Naive thymus-derived CD4-positive, alpha-beta T cell (primary cell): ENCODE data around the gene ERP27. TPM values are rescaled to one million over a fixed set of nuclear protein-coding genes. Genes with fewer than 3 reads are reported as not detected.

ENCODE experiments used
- ATAC-seq: fragments of 150-1000 bp; cut with Tn5 transposase; 2 replicates; pipeline ENCODE4 v1.10.0; 2021; ENCODE audit warnings: mild to moderate bottlenecking, moderate library complexity
- CTCF ChIA-PET: fragments of 350-600 bp; sonication (Branson Sonifier 250); formaldehyde crosslinking; loops from one replicate; lab custom pipeline; 2021; ENCODE audit warnings: antibody characterized with exemption; lab: Charles Lee
- POLR2A ChIA-PET: fragments of 350-600 bp; sonication (Branson Sonifier 250); formaldehyde crosslinking; loops from one replicate; lab custom pipeline; 2021; ENCODE audit warnings: antibody characterized with exemption, inconsistent platforms; lab: Charles Lee
- DNase-seq, 9 donors: peaks; one replicate each; pipeline versions ENCODE4 v3.0.0 to v3.0.0-alpha.2; 2020 to 2022; ENCODE audit warnings: mixed read lengths in 1 of 9
- H3K27ac ChIP-seq: one replicate; pipeline ENCODE4 v1.7.0; 2013; ENCODE audit warnings: mild to moderate bottlenecking, low read depth, low read length, moderate library complexity
- H3K27me3 ChIP-seq, 2 donors: one replicate each; pipeline ENCODE4 v1.7.0; 2013; ENCODE audit warnings: low read length in 2 of 2, mild to moderate bottlenecking in 2 of 2, moderate library complexity in 2 of 2; ENCODE audit not compliant: control insufficient read depth in 2 of 2, insufficient read depth in 2 of 2
- H3K36me3 ChIP-seq, 3 experiments: 1 replicate in 2 of 3; 2 replicates in 1 of 3; pipeline ENCODE4 v1.7.0; 2013; ENCODE audit warnings: low read length in 3 of 3, mild to moderate bottlenecking in 3 of 3, moderate library complexity in 1 of 3; ENCODE audit not compliant: insufficient read depth in 3 of 3, control insufficient read depth in 2 of 3
- H3K4me1 ChIP-seq, 2 donors: one replicate each; pipeline ENCODE4 v1.7.0; 2013; ENCODE audit warnings: low read length in 2 of 2, mild to moderate bottlenecking in 2 of 2, moderate library complexity in 1 of 2; ENCODE audit not compliant: control insufficient read depth in 2 of 2, insufficient read depth in 2 of 2
- H3K4me3 ChIP-seq: 2 replicates; pipeline ENCODE4 v1.7.0; 2013; ENCODE audit warnings: mild to moderate bottlenecking, low read length
- H3K9me3 ChIP-seq, 3 experiments: 1 replicate in 2 of 3; 2 replicates in 1 of 3; pipeline ENCODE4 v1.7.0; 2013; ENCODE audit warnings: low read length in 3 of 3; ENCODE audit not compliant: control insufficient read depth in 2 of 3
- H3K27ac Mint-ChIP-seq, 9 donors: one replicate each; pipeline ENCODE4 v1.8.0; 2020 to 2022; ENCODE audit warnings: mixed read lengths in 9 of 9, mild to moderate bottlenecking in 8 of 9, moderate library complexity in 5 of 9, inconsistent platforms in 2 of 9
- H3K27me3 Mint-ChIP-seq, 5 donors: one replicate each; pipeline ENCODE4 v1.8.0; 2021 to 2022; ENCODE audit warnings: mixed read lengths in 5 of 5, mild to moderate bottlenecking in 1 of 5
- H3K36me3 Mint-ChIP-seq, 5 donors: one replicate each; pipeline ENCODE4 v1.8.0; 2020 to 2022; ENCODE audit warnings: mixed read lengths in 5 of 5, mild to moderate bottlenecking in 3 of 5, inconsistent platforms in 1 of 5
- H3K4me1 Mint-ChIP-seq, 7 donors: one replicate each; pipeline ENCODE4 v1.8.0; 2020 to 2022; ENCODE audit warnings: mixed read lengths in 7 of 7, mild to moderate bottlenecking in 3 of 7, inconsistent platforms in 1 of 7
- H3K4me3 Mint-ChIP-seq, 10 donors: one replicate each; pipeline ENCODE4 v1.8.0; 2020 to 2022; ENCODE audit warnings: mild to moderate bottlenecking in 10 of 10, mixed read lengths in 10 of 10, moderate library complexity in 6 of 10, inconsistent platforms in 2 of 10
- H3K9me3 Mint-ChIP-seq, 11 donors: one replicate each; pipeline ENCODE4 v1.8.0; 2020 to 2022; ENCODE audit warnings: mixed read lengths in 11 of 11, mild to moderate bottlenecking in 4 of 11, inconsistent platforms in 1 of 11, moderate library complexity in 1 of 11
- intact Hi-C, 2 donors: fragments of 100-400 bp; cut with micrococcal nuclease; formaldehyde crosslinking; loops; one replicate each; pipeline ENCODE4 v1.15.1; 2023
- polyA plus RNA-seq, 2 donors: library from polyadenylated mRNA; unstranded; fragments of 300-500 nt; fragmentation: Illumina TruSeq; gene quantifications; one replicate each; pipeline ENCODE4 v1.2.3, GENCODE V29; 2021
- total RNA-seq, 6 experiments: library from RNA in 5 of 6; stranded (reverse) in 5 of 6; gene quantifications; 1 replicate in 5 of 6; 2 replicates in 1 of 6; pipeline ENCODE4 v1.2.3 and lab custom pipeline; 2021 to 2026

Gene ERP27
- total and polyA plus RNA-seq, 7 experiments from 2014 or later, result 5.6 to 20.3 (median 13.1) TPM

GRCh38 chr12:14951851-14952250 lies 13.5 kb upstream of the ERP27 start:
- intact Hi-C loops, result loop anchor here (1.0 to 5.0 kb wide), 9 partner anchors 9 to 585 kb away; partner anchors contain the start of genes ARHGDIB (in 2 of the 2), C12orf60 (in 2 of the 2), WBP11 (in 2 of the 2) and MGP (in 1 of the 2)
- Histone ChIP-seq H3K27ac (peak overlapping the region; percentile 96), H3K4me3 (peak overlapping the region; percentile 39), H3K9me3 (no peaks in the 10 kb centered on the region), H3K36me3 (peaks cover 34 to 41% (median 40%) of the 10 kb centered on the region in 3 experiments), H3K27me3 (no peaks in the 10 kb centered on the region), H3K4me1 (peaks cover 79 to 94% of the 10 kb centered on the region in 2 donors)
- Mint-ChIP-seq H3K4me3 (peak overlapping the region; percentile 72 to 97 (median 88)), H3K9me3 (peaks cover 0 to 3% (median 0%) of the 10 kb centered on the region in 11 donors), H3K27me3 (no peaks in the 10 kb centered on the region), H3K4me1 (peaks cover 66 to 99% (median 94%) of the 10 kb centered on the region in 7 donors), H3K36me3 (peaks cover 19 to 61% (median 56%) of the 10 kb centered on the region in 5 donors), H3K27ac (peak overlapping the region; percentile 92 to 99 (median 97))
- DNase-seq (no peak), ATAC-seq (no peak)
- ChIA-PET CTCF (no interaction called here), POLR2A (interaction anchor here (0.8 to 3.3 kb wide), 7 partner anchors 10 to 214 kb away, joined by 3 to 18 read pairs (median 3); partner anchors contain the start of gene ARHGDIB)

- peak overlapping the region; percentile 92 to 99 (median 97) for H3K27ac Mint-ChIP-seq
- H3K27ac ChIP-seq, result peak overlapping the region; percentile 96
- H3K4me3 Mint-ChIP-seq, result peak overlapping the region; percentile 72 to 97 (median 90)
- H3K27me3 ChIP-seq, result no peaks in the 10 kb centered on the region
- H3K4me1 Mint-ChIP-seq, result peaks cover 72 to 99% (median 95%) of the 10 kb centered on the region in 7 donors
- H3K36me3 Mint-ChIP-seq, result peaks cover 25 to 64% (median 59%) of the 10 kb centered on the region in 5 donors
- H3K9me3 Mint-ChIP-seq, result peaks cover 0 to 3% (median 0%) of the 10 kb centered on the region in 11 donors
- H3K4me1 ChIP-seq, result peaks cover 80 to 94% of the 10 kb centered on the region in 2 donors
- peak overlapping the region; percentile 39 for H3K4me3 ChIP-seq
- H3K9me3 ChIP-seq, result no peaks in the 10 kb centered on the region
- DNase-seq (peak in 2 of 9 donors; percentile 23 to 33), ATAC-seq (no peak)
- H3K27me3 Mint-ChIP-seq, result no peaks in the 10 kb centered on the region
- intact Hi-C loops, result loop anchor here in 1 of 2 donors (5.0 kb wide), 1 partner anchor 544 kb away; no protein-coding TSS in a partner anchor
- POLR2A ChIA-PET, result interaction anchor here (0.9 to 3.3 kb wide), 9 partner anchors 8 to 180 kb away, joined by 3 to 18 read pairs (median 3); partner anchors contain the start of genes ARHGDIB, ERP27 and PDE6H
- CTCF ChIA-PET, result no interaction called here
- peaks cover 41 to 47% (median 46%) of the 10 kb centered on the region in 3 experiments for H3K36me3 ChIP-seq
These were observed 12.8 kb upstream of the ERP27 start for GRCh38 chr12:14950982-14951746.

GRCh38 chr12:14950421-14950820 lies 12.1 kb upstream of the ERP27 start:
- Histone ChIP-seq H3K4me3 (peak overlapping the region; percentile 39), H3K27me3 (no peaks in the 10 kb centered on the region), H3K9me3 (no peaks in the 10 kb centered on the region), H3K36me3 (peaks cover 48 to 54% (median 51%) of the 10 kb centered on the region in 3 experiments), H3K4me1 (peaks cover 85 to 91% of the 10 kb centered on the region in 2 donors), H3K27ac (peak overlapping the region; percentile 96)
- intact Hi-C loops, result loop anchor here in 1 of 2 donors (5.0 kb wide), 1 partner anchor 543 kb away; no protein-coding TSS in a partner anchor
- no peak for ATAC-seq
- peak in 1 of 9 donors; percentile 29 for DNase-seq
- Mint-ChIP-seq H3K4me1 (peaks cover 72 to 99% (median 96%) of the 10 kb centered on the region in 7 donors), H3K27me3 (no peaks in the 10 kb centered on the region), H3K4me3 (peak overlapping the region; percentile 39 to 97 (median 90)), H3K36me3 (peaks cover 25 to 71% (median 65%) of the 10 kb centered on the region in 5 donors), H3K9me3 (peaks cover 0 to 3% (median 0%) of the 10 kb centered on the region in 11 donors), H3K27ac (peak overlapping the region; percentile 87 to 99 (median 97))
- ChIA-PET POLR2A (interaction anchor here (0.9 to 3.3 kb wide), 8 partner anchors 9 to 179 kb away, joined by 3 to 18 read pairs (median 4); partner anchors contain the start of genes ARHGDIB, ERP27 and PDE6H), CTCF (interaction anchor here (0.6 kb wide), 1 partner anchor 45 kb away, joined by 3 read pairs; no protein-coding TSS in a partner anchor)

- CTCF ChIA-PET, result interaction anchor here (4.3 kb wide), 1 partner anchor 13 kb away, joined by 28 read pairs; the partner anchor contains the start of gene ERP27
- Histone ChIP-seq H3K36me3 (peaks cover 56 to 62% (median 59%) of the 10 kb centered on the region in 3 experiments), H3K9me3 (no peaks in the 10 kb centered on the region), H3K27me3 (no peaks in the 10 kb centered on the region), H3K4me1 (peaks cover 85 to 87% of the 10 kb centered on the region in 2 donors), H3K27ac (peak overlapping the region; percentile 96), H3K4me3 (peak overlapping the region; percentile 39)
- peaks cover 0 to 3% (median 0%) of the 10 kb centered on the region in 11 donors for H3K9me3 Mint-ChIP-seq
- H3K27me3 Mint-ChIP-seq, result no peaks in the 10 kb centered on the region
- intact Hi-C loops, result loop anchor here (2.0 to 5.0 kb wide), 7 partner anchors 45 to 613 kb away; partner anchors contain the start of genes C12orf60 (in 1 of the 2), RERG (in 1 of the 2) and WBP11 (in 1 of the 2)
- peaks cover 76 to 100% (median 98%) of the 10 kb centered on the region in 7 donors for H3K4me1 Mint-ChIP-seq
- DNase-seq, result no peak
- peaks cover 31 to 78% (median 73%) of the 10 kb centered on the region in 5 donors for H3K36me3 Mint-ChIP-seq
- peak overlapping the region; percentile 87 to 99 (median 97) for H3K27ac Mint-ChIP-seq
- peak overlapping the region; percentile 54 to 97 (median 90) for H3K4me3 Mint-ChIP-seq
- ATAC-seq, result no peak
- POLR2A ChIA-PET, result interaction anchor here (1.9 to 5.7 kb wide), 3 partner anchors 10 to 14 kb away, joined by 9 to 115 read pairs (median 11); partner anchors contain the start of gene ARHGDIB
These were observed 11.3 kb upstream of the ERP27 start for GRCh38 chr12:14949631-14950030.

GRCh38 chr12:14948672-14949071 lies 10.3 kb upstream of the ERP27 start:
- Mint-ChIP-seq H3K36me3 (peaks cover 32 to 78% (median 73%) of the 10 kb centered on the region in 5 donors), H3K27ac (peak overlapping the region; percentile 87 to 99 (median 97)), H3K4me3 (peak overlapping the region; percentile 72 to 97 (median 90)), H3K27me3 (no peaks in the 10 kb centered on the region), H3K4me1 (peaks cover 69 to 95% (median 91%) of the 10 kb centered on the region in 7 donors), H3K9me3 (peaks cover 0 to under 1% (median 0%) of the 10 kb centered on the region in 11 donors)
- no peaks in the 10 kb centered on the region for H3K9me3 ChIP-seq
- peaks cover 77 to 79% of the 10 kb centered on the region in 2 donors for H3K4me1 ChIP-seq
- H3K27ac ChIP-seq, result peak overlapping the region; percentile 96
- H3K27me3 ChIP-seq, result no peaks in the 10 kb centered on the region
- peak; percentile 88 for ATAC-seq
- peaks cover 55 to 63% (median 60%) of the 10 kb centered on the region in 3 experiments for H3K36me3 ChIP-seq
- peak in 8 of 9 donors; percentile 34 to 87 (median 81) for DNase-seq
- intact Hi-C loops, result loop anchor here (1.0 to 5.0 kb wide), 8 partner anchors 8 to 614 kb away; partner anchors contain the start of genes ARHGDIB (in 2 of the 2), C12orf60 (in 1 of the 2), RERG (in 1 of the 2) and WBP11 (in 1 of the 2)
- H3K4me3 ChIP-seq, result peak overlapping the region; percentile 47
- POLR2A ChIA-PET, result interaction anchor here (0.6 to 5.7 kb wide), 17 partner anchors 9 to 583 kb away, joined by 3 to 115 read pairs (median 5); partner anchors contain the start of genes ARHGDIB, ATF7IP and ERP27
- CTCF ChIA-PET, result interaction anchor here (0.6 to 4.3 kb wide), 8 partner anchors 9 to 179 kb away, joined by 3 to 28 read pairs (median 3); partner anchors contain the start of gene ERP27
